ENCODE measurements around the gene PRSS57.
"Not testable (repeated sequence)": the region's sequence is repeated elsewhere in the genome, so short reads cannot be mapped to it uniquely, and the experiment has no call there.

PRSS57 gene

DNA sequence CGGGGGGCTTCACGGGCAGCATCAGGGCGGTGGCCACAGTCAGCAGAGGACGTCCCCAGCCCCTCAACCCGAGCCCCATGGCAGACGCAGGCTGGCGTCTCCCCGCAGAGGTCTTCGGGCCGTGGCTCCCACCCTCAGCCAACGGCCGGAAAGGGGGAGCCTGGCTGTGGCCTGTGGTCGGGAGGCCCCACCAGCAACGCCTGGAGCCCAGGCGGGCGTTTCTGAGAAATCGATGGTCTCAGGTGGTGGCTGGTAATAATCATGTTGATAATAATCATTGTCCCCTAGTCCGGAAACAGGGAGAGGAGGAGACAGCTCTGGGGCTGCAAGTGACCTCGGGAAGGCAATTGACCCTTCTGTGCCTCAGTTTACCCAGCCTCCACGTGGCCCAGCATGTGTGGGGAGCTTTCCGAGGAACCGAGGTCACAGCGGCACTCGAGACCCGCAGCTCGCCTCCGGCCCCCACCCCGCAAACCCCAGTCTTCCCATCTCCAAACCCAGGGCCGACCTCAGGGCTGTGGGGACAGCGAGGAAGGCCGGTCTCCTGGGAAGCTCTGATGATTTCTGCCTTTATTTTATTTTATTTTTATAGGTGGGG is at the start of gene PRSS57:
TSS of gene PRSS57 (minus strand) at position 101 of the 598 bp plus-strand sequence. CDS start at position 79, 22 bp downstream.
- in situ Hi-C loops (cut with HindIII; ENCODE audit: low pct_unique_long_range_greater_than_20kb, low sequenced_read_pairs), result no loop called here
- no peak for DNase-seq (ENCODE audit: low read depth in 1 of 2, low spot score in 1 of 2)
- no peak for TF ChIP-seq JUND (IDR thresholded peaks at IDR 0.05; ENCODE audit: low read depth)

DNA sequence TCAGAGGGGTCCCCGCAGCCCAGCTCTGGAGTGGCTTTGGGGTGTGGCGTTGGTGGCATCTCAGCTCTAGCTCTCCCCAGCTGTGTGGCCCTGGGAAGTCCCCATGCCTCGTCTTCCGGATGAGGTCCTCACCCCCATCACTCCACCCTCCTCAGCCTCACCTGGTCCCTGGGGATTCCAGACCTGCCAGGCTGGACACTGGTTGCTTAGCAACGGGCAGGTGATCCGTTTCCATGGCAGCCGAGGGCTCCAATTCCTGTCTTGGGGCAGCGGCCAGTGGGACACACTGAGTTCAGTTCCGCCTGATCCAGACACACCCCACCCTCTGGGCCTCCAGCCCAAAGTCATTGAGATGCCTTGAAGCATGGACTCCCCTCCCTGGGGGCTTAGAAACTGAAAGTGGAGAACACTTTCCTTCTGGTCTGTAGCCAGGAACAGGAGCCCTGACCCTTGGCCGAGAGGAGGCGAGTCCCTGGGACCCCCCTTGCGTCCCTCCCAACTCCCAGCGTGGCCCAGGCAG is 48.0 kb upstream of the PRSS57 start:
- in situ Hi-C loops (cut with HindIII; ENCODE audit: low pct_unique_long_range_greater_than_20kb, low sequenced_read_pairs), result no loop called here
- no peak for TF ChIP-seq JUND (IDR thresholded peaks at IDR 0.05; ENCODE audit: low read depth)
- no peak for DNase-seq (ENCODE audit: low read depth in 1 of 2, low spot score in 1 of 2)

- in situ Hi-C loops (cut with HindIII; ENCODE audit: low pct_unique_long_range_greater_than_20kb, low sequenced_read_pairs), result no loop called here
- no peak for DNase-seq (ENCODE audit: low read depth in 1 of 2, low spot score in 1 of 2)
- TF ChIP-seq JUND (IDR thresholded peaks at IDR 0.05; ENCODE audit: low read depth), result no peak
Measured at GRCh38 chr19:742540-743075, 47.4 kb upstream of the PRSS57 start.

DNA sequence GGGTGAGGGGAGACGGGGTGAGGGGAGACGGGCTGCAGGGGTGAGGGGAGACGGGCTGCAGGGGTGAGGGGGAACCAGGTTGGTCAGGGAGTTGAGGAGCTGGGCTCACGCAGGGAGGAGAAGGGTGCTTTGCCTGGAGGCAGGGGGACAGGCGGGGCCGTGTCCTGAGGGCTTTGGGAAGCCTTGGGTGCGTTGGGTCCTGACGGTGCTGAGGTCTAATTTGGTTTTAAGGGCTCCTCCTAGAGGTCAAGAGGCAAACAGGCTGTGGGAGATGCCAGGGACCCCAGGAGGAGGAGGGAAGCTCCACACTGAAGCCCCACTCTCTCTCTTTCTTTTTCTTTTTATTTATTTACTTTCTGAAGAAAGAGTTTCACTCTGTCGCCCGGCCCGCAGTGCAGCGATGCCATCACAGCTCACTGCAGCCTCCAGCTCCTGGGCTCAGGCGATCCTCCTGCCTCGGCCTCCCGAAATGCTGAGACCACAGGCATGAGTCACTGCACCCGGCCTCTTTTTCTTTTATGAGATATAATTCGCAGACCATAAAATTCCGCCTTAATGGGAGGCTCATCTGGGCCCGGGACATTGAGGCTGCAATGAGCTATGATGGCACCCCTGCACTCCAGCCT is 46.4 kb upstream of the PRSS57 start:
- DNase-seq (ENCODE audit: low read depth in 1 of 2, low spot score in 1 of 2), result peak in 1 of 2 experiments; percentile 25
- TF ChIP-seq JUND (IDR thresholded peaks at IDR 0.05; ENCODE audit: low read depth), result no peak
- in situ Hi-C loops (cut with HindIII; ENCODE audit: low pct_unique_long_range_greater_than_20kb, low sequenced_read_pairs), result no loop called here

DNA sequence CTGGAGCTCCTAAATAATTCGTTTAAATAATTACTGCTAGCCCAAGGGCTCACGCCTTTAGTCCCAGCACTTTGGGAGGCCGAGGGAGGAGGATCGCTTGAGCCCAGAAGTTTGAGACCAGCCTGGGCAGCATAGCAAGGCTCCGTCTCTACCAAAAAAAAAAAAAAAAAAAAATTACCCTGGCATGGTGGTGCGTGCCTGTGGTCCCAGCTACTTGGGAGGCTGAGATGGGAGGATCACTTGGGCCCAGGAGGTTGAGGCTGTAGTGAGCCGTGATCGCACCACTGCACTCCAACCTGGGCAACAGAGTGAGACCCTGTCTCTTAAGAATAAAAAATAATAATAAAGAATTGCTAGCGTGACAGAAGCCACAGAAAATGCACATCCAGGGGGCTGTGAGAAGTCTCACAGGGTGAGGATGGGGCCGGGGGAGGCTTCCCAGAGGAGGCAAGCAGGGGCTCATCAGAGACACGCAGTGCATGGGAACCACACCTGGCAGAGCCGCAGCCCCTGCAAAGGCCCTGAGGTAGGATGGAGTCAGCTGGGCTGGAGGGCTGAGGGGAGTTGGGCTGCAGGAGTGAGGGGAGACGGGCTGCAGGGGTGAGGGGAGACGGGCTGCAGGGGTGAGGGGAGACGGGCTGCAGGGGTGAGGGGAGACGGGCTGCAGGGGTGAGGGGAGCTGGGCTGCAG is 45.7 kb upstream of the PRSS57 start:
- in situ Hi-C loops (cut with HindIII; ENCODE audit: low pct_unique_long_range_greater_than_20kb, low sequenced_read_pairs); DNase-seq (ENCODE audit: low read depth in 1 of 2, low spot score in 1 of 2): not testable (repeated sequence)

DNA sequence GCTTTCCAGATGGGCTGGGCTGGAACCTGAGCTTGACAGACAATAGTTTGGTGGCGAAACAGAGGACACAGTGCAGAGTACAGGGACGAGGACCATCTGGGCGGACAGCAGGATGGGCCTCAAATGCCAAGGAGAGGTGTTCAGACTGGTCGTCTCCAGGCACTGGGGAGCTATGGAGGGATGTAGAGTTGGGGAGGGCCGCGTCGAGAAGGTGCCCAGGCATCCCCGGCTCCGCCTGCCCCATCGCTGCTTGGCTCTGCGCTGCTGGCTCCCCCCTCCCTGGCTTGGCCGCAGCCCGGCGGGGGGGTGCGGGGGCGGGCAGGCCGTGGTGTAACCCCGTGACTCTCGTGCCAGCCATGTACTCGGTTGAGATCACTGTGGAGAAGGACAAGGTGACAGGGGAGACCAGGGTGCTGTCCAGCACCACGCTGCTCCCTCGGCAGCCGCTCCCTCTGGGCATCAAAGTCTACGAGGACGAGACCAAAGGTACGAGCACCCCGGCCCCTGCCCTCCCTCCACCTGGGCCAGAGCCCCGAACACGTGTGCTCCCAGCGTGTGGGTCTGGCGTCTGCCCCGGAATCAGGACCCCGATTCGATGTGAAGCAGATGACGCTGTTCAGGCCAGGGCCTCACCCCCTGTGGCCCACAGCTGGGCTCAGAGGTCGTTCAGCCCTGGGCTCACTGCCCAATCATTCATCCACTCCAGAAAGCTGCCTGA is 44.9 kb upstream of the PRSS57 start:
- in situ Hi-C loops (cut with HindIII; ENCODE audit: low pct_unique_long_range_greater_than_20kb, low sequenced_read_pairs), result no loop called here
- no peak for TF ChIP-seq JUND (IDR thresholded peaks at IDR 0.05; ENCODE audit: low read depth)
- no peak for DNase-seq (ENCODE audit: low read depth in 1 of 2, low spot score in 1 of 2)

DNA sequence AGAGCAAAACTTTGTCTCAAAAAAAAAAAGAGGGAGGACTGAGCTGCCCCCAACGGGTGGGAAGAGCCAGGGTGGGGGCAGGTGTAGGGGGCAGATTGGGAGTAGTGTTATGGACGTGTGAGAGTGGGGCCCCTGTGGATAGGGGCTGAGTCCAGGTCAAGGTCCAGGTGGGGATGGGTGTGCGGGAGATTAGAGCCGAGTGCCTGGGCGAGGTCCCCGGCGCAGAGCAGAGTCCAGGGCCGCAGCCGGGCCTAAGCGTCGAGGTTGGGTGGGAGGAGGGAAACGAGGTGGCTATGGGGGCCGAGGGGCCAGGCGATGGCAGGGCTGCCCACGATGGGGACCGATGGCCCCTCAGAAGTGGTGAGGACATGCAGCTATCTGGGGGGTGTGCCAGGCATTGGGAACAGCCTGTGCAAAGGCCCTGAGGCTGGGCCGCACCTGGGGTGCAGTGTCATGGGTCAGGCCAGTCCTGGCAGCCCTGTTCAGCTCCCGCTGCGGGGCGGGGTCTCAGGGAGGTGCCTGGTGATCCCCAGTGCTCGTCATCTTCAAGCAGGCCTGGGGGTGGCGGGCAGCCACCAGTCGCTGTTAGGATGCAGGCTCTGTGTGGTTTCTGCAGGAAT is 43.4 kb upstream of the PRSS57 start:
- no peak for TF ChIP-seq JUND (IDR thresholded peaks at IDR 0.05; ENCODE audit: low read depth)
- no peak for DNase-seq (ENCODE audit: low read depth in 1 of 2, low spot score in 1 of 2)
- in situ Hi-C loops (cut with HindIII; ENCODE audit: low pct_unique_long_range_greater_than_20kb, low sequenced_read_pairs), result no loop called here

DNA sequence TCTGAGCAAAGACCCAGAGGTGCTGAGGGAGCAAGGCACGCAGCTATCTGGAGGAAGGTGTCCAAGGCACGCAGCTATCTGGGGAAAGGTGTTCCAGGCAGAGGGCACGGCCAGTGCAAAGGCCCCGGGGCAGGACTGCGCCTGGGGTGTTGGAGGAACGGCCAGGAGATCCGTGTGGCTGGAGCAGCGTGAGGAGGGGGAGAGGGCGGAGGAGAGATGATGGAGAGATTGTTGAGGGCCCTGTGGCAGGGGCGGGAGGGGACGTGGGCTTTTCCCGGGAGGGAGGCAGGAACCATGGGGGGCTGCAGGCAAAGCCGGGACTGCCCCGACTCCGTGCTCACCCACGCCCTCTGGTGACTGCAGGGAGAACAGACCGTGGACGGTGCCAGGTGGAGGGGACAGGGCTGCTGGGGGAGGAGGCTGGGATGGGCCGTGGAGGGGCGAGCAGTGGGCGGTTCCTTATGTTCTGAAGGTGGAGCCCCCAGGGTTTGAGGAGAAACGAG is 42.4 kb upstream of the PRSS57 start:
- in situ Hi-C loops (cut with HindIII; ENCODE audit: low pct_unique_long_range_greater_than_20kb, low sequenced_read_pairs), result no loop called here
- DNase-seq (ENCODE audit: low read depth in 1 of 2, low spot score in 1 of 2), result peak; percentile 44 to 79
- TF ChIP-seq JUND (IDR thresholded peaks at IDR 0.05; ENCODE audit: low read depth), result no peak

GRCh38 chr19:736125-736524 is 40.9 kb upstream of the PRSS57 start:
- TF ChIP-seq JUND (IDR thresholded peaks at IDR 0.05; ENCODE audit: low read depth), result no peak
- in situ Hi-C loops (cut with HindIII; ENCODE audit: low pct_unique_long_range_greater_than_20kb, low sequenced_read_pairs), result no loop called here
- no peak for DNase-seq (ENCODE audit: low read depth in 1 of 2, low spot score in 1 of 2)

GRCh38 chr19:734716-735115 is 39.5 kb upstream of the PRSS57 start:
- DNase-seq (ENCODE audit: low read depth in 1 of 2, low spot score in 1 of 2), result no peak
- in situ Hi-C loops (cut with HindIII; ENCODE audit: low pct_unique_long_range_greater_than_20kb, low sequenced_read_pairs), result no loop called here

DNA sequence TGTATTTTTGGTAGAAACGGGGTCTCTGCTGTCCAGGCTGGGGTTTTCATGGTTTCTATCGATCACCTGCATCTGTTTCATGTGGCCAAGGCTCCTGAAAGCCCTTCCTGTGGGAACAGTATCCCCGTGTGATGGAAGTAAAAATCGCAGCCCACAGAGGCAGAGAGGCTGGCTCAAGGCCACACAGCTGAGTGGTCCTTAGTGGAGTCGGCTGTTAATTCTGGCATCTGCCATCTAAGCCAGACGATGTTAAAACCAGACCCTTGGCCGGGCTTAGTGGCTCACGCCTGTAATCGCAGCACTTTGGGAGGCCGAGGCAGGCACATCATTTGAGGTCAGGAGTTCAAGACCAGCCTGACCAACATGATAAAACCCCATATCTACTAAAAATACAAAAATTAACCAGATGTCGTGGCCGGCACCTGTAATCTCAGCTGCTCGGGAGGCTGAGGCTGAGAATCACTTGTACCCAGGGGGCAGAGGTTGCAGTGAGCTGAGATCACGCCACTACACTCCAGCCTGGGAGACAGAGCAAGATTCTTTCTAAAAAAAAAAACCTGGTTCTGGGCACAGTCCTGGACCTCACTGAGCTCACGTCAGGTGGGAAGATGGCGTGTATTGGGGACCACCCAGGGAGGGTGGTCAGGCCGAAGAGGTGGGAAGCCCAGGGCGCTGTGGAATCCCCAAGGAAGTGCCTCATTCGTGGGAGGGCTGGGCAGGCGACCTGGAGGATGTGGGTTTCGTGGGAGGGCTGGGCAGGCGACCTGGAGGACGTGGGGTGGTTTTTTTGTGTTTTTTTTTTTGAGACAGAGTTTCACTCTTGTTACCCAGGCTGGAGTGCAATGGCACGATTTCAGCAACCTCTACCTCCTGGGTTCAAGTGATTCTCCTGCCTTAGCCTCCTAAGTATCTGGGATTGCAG is 37.2 kb upstream of the PRSS57 start:
- TF ChIP-seq JUND (IDR thresholded peaks at IDR 0.05; ENCODE audit: low read depth), result no peak
- DNase-seq (ENCODE audit: low read depth in 1 of 2, low spot score in 1 of 2), result no peak
- in situ Hi-C loops (cut with HindIII; ENCODE audit: low pct_unique_long_range_greater_than_20kb, low sequenced_read_pairs), result no loop called here

More at GRCh38 chr19:734716-735115, 39.5 kb upstream of the PRSS57 start:
- no peak for TF ChIP-seq JUND (IDR thresholded peaks at IDR 0.05; ENCODE audit: low read depth)

Measured in T47D (cell line).